ENCODE data around the gene HSPBP1. TPM values are rescaled to one million over a fixed set of nuclear protein-coding genes. Genes with fewer than 3 reads are reported as not detected.

Gene HSPBP1
- total and polyA plus RNA-seq, 12 donors = 18.8 to 49.8 (median 33.2) TPM

GRCh38 chr19:55239004-55239403 is 40.9 kb downstream of the HSPBP1 start:
- H3K4me3 ChIP-seq = no peak overlapping the region
- H3K36me3 ChIP-seq (replicated peaks in 1 of 2) = peaks cover 0 to 92% of the 10 kb centered on the region in 2 donors
- intact Hi-C loops (cut with DNase I) = no loop called here
- DNase-seq = no peak
- H3K27me3 ChIP-seq = no peaks in the 10 kb centered on the region
- 84 to 97% (median 91%) methylated on average over 4 to 12 of the region's 12 CpGs for WGBS, 4 donors
- no peak for TF ChIP-seq CTCF (IDR thresholded peaks at IDR 0.05)
- no peak for TF ChIP-seq POLR2A (IDR thresholded peaks at IDR 0.05)
- no peaks in the 10 kb centered on the region for H3K9me3 ChIP-seq (replicated peaks in 1 of 3)
- H3K4me1 ChIP-seq (replicated peaks in 1 of 2) = no peaks in the 10 kb centered on the region
- H3K27ac ChIP-seq = no peak overlapping the region

DNA sequence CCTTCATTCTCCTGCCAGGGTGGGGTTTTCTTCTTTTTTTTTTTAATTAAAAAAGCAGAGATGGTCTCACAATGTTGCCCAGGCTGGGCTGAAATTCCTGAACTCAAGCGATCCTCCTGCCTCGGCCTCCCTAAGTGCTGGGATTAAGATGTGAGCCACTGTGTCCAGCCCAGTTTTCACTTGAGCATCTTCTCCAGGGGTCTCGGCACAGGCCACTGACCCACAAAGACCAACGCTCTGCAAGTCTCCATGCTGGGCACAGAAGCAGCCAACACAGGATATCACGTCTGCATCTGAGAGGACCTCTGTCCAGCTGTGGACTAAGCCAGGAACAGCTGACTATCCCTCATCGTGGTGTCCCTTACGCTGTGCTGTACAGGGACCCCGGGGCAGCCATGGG is 41.9 kb downstream of the HSPBP1 start:
- Histone ChIP-seq H3K36me3 (replicated peaks in 1 of 2) (peaks cover 0 to 90% of the 10 kb centered on the region in 2 donors), H3K27ac (no peak overlapping the region), H3K4me1 (replicated peaks in 1 of 2) (no peaks in the 10 kb centered on the region), H3K27me3 (no peaks in the 10 kb centered on the region), H3K4me3 (no peak overlapping the region), H3K9me3 (replicated peaks in 1 of 3) (no peaks in the 10 kb centered on the region)
- 92 to 95% (median 94%) methylated on average over 8 of the region's 8 CpGs for WGBS, 4 donors
- no peak for DNase-seq
- intact Hi-C loops (cut with DNase I) = no loop called here
- TF ChIP-seq CTCF (IDR thresholded peaks at IDR 0.05) = no peak
- TF ChIP-seq POLR2A (IDR thresholded peaks at IDR 0.05) = no peak

- WGBS, 4 donors = 87 to 89% (median 88%) methylated on average over 5 of the region's 5 CpGs
- Histone ChIP-seq H3K4me3 (no peak overlapping the region), H3K9me3 (replicated peaks in 1 of 3) (no peaks in the 10 kb centered on the region), H3K36me3 (replicated peaks in 1 of 2) (peaks cover 0 to 90% of the 10 kb centered on the region in 2 donors), H3K27ac (no peak overlapping the region), H3K4me1 (replicated peaks in 1 of 2) (peaks cover 8 to 11% of the 10 kb centered on the region in 2 donors), H3K27me3 (no peaks in the 10 kb centered on the region)
- TF ChIP-seq CTCF (IDR thresholded peaks at IDR 0.05) = no peak
- no peak for TF ChIP-seq POLR2A (IDR thresholded peaks at IDR 0.05)
- no peak for DNase-seq
- intact Hi-C loops (cut with DNase I) = no loop called here
Observed at GRCh38 chr19:55232986-55233385, 46.9 kb downstream of the HSPBP1 start.

GRCh38 chr19:55232286-55232602 is 47.7 kb downstream of the HSPBP1 start:
- TF ChIP-seq CTCF (IDR thresholded peaks at IDR 0.05) (no peak), POLR2A (IDR thresholded peaks at IDR 0.05) (no peak)
- 66 to 87% (median 85%) methylated on average over 11 to 12 of the region's 12 CpGs for WGBS, 4 donors

More at GRCh38 chr19:55232286-55232602, 47.7 kb downstream of the HSPBP1 start:
- no peaks in the 10 kb centered on the region for H3K27me3 ChIP-seq
- no peak for DNase-seq
- peaks cover 0 to 86% of the 10 kb centered on the region in 2 donors for H3K36me3 ChIP-seq (replicated peaks in 1 of 2)
- intact Hi-C loops (cut with DNase I) = no loop called here
- H3K4me1 ChIP-seq (replicated peaks in 1 of 2) = peaks cover 8 to 11% of the 10 kb centered on the region in 2 donors
- H3K4me3 ChIP-seq = no peak overlapping the region
- H3K27ac ChIP-seq = no peak overlapping the region
- no peaks in the 10 kb centered on the region for H3K9me3 ChIP-seq (replicated peaks in 1 of 3)

Measured in adrenal gland (tissue), 12 donors.